ENCODE results near the gene SSBP3.

DNA sequence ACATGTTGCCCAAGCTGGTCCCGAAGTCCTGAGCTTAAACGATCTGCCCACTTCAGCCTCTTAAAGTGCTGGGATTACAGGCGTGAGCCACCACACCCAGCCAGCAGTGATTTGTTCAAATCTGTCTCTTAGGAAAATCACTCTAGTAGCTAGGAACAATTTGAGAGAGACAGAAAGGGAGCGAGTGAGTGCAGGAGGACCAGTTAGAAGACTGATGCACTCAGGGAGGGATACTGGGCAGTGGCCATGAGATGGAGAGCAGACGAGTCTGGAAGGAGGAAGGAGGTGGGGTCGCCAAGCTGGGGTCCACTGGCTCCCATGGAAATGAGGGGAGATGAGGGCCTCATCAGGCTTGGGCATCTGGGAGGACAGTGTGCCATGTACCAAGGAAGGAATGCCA is 23.6 kb upstream of the SSBP3 start:
- TF ChIP-seq CTCF (IDR thresholded peaks at IDR 0.05), result no peak
- TF ChIP-seq POLR2A (IDR thresholded peaks at IDR 0.05), result no peak
